ENCODE measurements around the gene ACTRT3.

Gene ACTRT3

DNA sequence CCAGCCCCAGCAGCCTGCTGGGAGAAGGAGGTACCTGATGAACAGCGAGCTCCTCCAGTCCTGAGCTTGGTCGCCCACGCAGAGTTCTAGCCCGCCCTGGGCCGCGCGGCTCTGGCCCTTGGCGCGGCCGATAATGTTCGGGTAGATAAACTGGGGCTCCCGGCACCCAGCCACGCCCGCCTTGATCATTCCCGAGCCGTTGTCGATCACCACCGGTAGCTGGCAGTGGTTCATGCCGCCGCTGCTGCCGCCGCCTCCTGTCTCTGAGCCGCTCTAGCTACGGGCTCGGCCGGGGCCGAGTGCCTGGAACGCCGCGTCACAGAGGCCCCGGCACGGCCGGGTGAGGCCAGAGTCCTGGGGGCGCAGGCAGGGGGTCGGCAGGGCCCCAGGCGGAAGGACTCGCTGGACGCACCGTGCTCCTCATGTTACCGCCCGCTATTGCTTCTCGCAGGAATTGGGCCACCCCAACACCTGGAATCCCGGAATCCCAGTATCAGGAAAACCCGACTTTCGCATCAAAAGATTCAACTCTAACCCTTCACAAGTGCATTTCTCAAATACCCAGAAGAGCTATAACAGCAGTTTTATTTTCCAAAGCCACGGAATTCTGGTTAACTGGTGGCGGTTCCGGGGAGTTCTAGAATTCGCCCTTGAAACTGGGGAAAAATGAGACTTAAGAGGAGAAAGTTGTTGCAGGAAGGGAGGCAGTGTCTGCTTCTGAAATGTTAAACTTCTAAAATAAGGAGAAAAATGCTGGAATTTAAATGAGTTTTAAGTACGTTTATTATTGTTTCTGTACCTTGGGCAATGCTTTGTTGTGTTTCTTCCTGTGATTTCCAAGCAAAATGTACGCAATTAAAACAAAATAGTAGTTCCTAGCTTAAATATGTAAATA, at the start of gene ACTRT3:
Gene ACTRT3 (minus strand): TSS at position 275 of the 895 bp plus-strand sequence. CDS start 41 bp downstream, at position 234.
- peak; percentile 63 for DNase-seq (ENCODE audit: low read depth)

- DNase-seq (ENCODE audit: low read depth): no peak
Measured at GRCh38 chr3:169818316-169818715, 49.0 kb upstream of the ACTRT3 start.

GRCh38 chr3:169815590-169816150, 46.3 kb upstream of the ACTRT3 start:
- no peak for DNase-seq (ENCODE audit: low read depth)

GRCh38 chr3:169813757-169814517, 44.6 kb upstream of the ACTRT3 start:
- DNase-seq (ENCODE audit: low read depth): no peak

DNA sequence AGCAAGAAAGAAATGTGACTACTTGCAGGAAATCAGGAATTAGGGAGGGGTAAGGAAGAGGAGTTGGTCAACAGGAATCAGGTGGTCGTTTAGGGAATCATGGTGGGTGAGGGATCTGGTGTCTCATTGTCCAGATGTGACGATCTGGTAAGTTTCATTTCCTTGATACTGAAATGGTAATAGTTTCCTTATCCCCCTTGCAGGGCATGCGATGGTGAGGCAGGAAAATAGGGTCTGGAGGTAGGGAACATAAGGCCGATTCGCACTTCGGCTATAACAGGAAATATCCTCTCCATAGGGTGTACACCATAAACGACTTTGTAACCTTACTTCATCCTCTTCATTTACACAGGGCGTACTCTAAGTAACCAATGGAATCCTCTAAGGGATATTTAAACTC, 43.9 kb upstream of the ACTRT3 start:
- no peak for DNase-seq (ENCODE audit: low read depth)

DNA sequence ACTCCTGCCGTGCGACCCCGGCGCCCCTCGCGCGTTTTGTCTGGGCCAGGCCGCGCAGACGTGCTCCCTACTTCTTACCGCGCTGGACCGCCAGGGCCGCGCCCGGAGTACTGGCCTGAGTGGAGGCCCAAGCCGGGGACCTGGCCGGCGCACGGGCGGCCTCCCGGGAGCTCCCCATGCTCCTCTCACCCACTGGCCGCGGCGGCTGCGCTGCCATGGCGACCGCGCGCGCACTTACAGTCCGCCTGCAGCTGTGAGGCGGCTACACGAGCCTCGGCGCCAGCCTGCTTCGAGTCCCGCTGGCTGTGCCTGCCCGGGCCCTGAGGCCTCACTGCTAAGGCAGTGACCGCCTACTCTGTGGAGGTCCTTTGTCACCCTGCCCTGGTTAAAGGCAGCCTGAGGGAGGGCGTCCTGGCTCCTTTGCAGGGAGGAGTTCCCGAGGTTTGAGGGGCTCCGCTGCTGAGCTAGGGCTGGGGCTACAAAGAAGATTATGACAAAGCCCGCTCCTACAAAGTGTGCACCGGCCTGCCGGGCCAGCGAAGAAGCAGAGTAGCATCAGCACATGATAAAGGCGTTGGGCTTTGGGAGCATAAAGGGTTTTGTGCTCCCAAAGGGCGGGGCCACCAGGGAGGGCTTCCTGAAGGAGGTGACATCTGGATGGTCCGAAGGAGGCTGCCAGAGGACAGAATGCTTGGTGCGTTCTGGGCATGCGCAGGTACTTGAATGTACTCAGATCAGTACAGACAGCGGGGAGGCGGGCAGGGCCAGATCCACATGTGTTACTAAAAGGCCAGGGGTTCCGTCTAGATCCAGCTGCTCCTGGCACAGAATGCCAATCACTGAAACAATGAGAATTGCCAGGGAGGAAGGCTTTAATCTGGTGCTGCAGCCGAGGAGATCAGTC, 43.2 kb upstream of the ACTRT3 start, which contains the start of the genes LRRC34 and LRRIQ4:
Gene LRRC34 (minus strand): TSS at position 573 of the 904 bp plus-strand sequence. CDS start 356 bp downstream, at position 217.
Gene LRRIQ4 (plus strand): TSS at position 539 of the 904 bp plus-strand sequence. CDS start 9,052 bp downstream, outside the sequence.
- DNase-seq (ENCODE audit: low read depth): peak; percentile 78

DNA sequence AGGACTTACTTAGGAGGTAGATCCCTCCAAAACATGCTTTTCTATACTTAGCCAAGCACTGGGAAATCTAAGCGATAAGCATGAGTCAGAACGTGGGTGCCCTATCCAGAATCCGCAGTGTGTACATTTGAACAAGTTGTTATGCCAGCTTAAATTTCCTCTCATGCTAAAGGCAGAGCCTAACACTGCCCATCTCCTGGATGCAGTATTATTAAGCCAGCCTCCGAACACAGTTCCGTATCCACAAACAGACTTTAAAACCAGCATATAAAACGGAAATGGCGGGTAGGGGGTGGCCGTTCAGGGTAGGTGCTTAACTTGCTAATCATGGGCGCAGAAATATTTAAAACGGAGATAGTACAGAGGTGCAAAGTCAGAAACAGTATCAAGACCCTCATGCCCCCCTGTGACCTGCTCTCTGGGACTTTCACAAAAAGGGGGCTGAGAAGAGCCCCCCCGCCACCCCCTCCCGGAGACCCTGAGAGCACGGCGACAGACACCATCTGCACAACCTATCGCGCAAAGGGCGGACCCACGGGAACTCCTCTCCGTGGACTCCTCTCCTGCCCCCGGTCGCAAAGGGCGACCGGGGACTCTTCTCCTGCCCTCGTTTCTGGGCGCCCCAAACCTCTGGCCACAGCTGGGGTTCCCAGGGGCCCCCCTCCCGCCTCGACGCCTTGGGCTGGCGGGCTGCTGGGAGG, 42.4 kb upstream of the ACTRT3 start:
- DNase-seq (ENCODE audit: low read depth): peak; percentile 66

GRCh38 chr3:169809230-169809795, 40.0 kb upstream of the ACTRT3 start:
- no peak for DNase-seq (ENCODE audit: low read depth)

GRCh38 chr3:169804681-169805080, 35.3 kb upstream of the ACTRT3 start:
- DNase-seq (ENCODE audit: low read depth): no peak

GRCh38 chr3:169792359-169792758, 23.0 kb upstream of the ACTRT3 start:
- no peak for DNase-seq (ENCODE audit: low read depth)

GRCh38 chr3:169790687-169791429, 21.5 kb upstream of the ACTRT3 start:
- peak; percentile 18 for DNase-seq (ENCODE audit: low read depth)

- peak; percentile 47 for DNase-seq (ENCODE audit: low read depth)
Measured at GRCh38 chr3:169790219-169790618, 20.9 kb upstream of the ACTRT3 start.

- DNase-seq (ENCODE audit: low read depth): no peak
Measured at GRCh38 chr3:169787791-169788190, 18.4 kb upstream of the ACTRT3 start.

- no peak for DNase-seq (ENCODE audit: low read depth)
Measured at GRCh38 chr3:169787120-169787519, 17.8 kb upstream of the ACTRT3 start.

DNA sequence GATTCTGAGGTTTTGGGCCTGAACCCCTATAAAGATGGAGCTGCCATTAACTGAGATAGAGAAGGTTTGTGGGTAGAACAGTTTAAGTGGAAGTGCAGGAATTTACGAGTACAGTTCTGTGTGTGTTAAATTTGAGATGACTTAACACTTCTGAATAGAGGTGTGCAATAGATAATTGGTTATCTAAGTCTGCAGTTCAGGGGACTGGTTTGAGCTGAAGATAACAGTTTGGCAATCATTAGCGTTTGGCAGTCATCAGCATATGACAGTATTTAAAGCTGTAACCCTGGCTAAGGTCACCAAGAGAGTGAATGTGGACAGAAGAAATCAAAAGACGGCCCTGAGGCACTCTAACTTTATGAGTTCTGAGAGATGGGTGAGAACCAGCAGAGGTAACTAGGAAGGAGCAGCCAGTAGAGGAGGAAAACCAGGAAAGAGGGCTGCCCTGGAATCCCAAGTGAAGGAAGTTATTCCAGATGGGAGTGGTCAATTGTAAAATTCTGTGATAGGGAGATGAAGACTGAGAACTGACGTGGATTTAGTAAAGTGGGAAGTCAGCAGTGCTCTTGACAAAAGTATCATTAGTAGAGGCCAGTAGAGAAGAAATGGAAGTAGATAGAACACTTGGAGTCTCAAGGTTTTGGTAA, 12.0 kb upstream of the ACTRT3 start:
- no peak for DNase-seq (ENCODE audit: low read depth)

DNA sequence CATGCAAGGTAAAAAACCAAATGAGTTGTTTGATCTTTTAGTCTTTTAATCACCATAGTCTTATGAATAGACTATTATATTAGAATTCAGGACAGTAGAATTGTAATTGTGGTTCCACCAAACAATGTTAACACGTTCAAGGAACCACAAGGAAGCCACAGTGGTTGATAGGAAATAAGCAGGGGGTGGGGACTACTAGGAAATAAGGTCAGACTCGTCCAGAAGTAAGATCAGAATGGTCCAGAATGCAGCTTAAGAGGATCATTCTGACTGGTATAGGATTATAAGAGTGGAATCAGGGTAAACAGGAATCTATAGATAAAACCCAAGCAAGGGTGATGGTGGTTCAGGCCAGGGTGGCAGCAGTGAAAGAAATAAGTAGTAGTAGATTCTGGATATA, 11.4 kb upstream of the ACTRT3 start:
- no peak for DNase-seq (ENCODE audit: low read depth)

GRCh38 chr3:169777822-169778221, 8.5 kb upstream of the ACTRT3 start:
- no peak for DNase-seq (ENCODE audit: low read depth)

GRCh38 chr3:169774186-169774585, 4.8 kb upstream of the ACTRT3 start:
- DNase-seq (ENCODE audit: low read depth): no peak

All from fibroblast of gingiva (primary cell).